SH-SY5Y (cell line): ENCODE results near the gene TNFRSF6B.

Experiments
- GATA2 ChIP-seq: IDR thresholded peaks from 2 replicates; pipeline ENCODE4 v1.6.1; 2011; ENCODE audit warnings: mild to moderate bottlenecking, low read depth, low read length
- GATA3 ChIP-seq: IDR thresholded peaks from 2 replicates; pipeline ENCODE4 v1.6.1; 2011; ENCODE audit warnings: low read depth, mild to moderate bottlenecking, low read length, moderate library complexity

DNA sequence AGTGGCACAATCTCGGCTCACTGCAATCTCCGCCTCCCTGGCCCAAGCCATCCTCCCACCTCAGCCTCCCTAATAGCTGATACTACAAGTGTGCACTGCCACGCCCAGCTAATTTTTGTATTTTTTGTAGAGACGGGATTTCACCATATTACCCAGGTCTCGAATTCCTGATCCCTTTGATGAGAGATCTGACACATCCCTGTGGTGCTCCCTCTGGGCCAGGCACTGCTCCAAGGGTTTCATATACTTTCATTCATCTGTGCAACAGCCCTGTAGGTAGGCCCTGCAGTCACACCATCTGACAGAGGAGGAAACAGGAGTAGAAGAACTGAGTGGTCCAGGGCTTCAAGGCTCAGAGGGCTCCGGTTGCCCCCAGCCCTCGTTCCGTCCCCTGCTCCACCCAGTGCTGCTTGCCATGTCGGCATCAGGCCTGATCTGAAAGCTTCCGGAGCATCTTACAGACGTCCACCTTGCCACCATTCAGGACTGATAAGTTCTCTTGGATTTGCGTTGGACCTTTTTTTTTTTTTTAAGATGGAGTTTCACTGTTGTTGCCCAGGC is 14.7 kb downstream of the TNFRSF6B start:
- no peak for TF ChIP-seq GATA2
- TF ChIP-seq GATA3 = no peak
